HG02885 (cell line): ENCODE measurements around the gene DIP2B.

Experiments
- ATAC-seq: cut with Tn5 transposase; IDR thresholded peaks from one replicate; pipeline ENCODE4 v1.9.1; 2021; ENCODE audit warnings: mild to moderate bottlenecking; ENCODE audit not compliant: unreplicated experiment, poor library complexity

DIP2B gene

DNA sequence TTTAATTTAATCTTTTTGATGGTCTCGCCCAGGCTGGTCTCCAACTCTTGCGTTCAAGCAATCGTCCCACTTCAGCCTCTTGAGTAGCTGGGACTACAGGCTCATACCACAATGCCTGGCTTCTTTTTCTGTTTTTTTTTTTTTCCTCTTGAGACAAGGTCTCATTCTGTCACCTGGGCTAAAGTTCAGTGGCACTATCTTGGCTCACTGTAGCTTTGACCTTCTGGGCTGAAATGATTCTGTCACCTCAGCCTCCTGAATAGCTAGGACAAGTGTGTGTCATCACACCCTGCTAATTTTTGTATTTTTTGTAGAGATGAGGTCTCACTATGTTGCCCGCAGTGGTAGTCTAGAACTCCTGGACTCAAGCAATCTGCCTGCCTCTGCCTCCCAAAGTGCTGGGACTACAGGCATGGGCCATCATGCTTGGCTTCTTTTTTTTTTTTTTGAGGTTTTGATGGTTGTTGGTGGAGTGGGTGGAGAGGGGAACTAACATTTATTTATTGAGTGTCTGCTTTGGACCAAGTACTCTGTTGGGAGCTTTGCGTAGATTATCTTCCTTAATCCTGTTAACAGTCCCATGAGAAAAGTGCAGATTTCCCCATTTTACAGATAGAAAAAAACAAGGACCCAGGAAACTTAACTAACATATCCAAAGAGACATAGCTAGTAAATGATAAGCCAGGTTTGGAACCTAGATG, 102.0 kb downstream of the DIP2B start:
- ATAC-seq, result no peak

DNA sequence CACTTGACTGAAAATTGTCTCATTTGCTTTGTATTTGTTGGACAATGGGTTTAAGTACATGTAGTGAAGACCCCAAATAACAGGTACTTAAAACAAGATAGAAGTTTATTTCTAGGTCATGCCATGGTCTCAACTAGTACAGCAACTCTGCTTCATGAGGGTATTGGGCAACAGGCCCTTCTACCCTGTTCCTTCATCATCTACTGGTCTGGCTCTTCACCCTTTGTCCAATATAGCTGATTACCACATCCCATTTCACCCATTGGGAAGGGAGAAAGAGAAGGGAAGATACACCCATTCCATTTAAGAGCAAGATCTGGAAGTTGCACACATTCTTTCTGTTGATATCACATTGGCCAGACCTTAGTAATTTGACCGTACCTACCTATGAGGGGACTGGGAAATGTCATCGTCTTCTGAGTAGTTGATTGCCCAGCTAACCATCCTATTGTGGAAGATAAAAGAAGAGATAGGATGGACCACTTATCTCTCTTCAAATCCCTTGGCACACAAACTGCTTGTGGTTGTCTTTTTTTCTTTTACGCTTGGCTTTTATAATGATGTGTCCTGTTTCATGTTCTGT, 104.6 kb downstream of the DIP2B start:
- ATAC-seq, result no peak

DNA sequence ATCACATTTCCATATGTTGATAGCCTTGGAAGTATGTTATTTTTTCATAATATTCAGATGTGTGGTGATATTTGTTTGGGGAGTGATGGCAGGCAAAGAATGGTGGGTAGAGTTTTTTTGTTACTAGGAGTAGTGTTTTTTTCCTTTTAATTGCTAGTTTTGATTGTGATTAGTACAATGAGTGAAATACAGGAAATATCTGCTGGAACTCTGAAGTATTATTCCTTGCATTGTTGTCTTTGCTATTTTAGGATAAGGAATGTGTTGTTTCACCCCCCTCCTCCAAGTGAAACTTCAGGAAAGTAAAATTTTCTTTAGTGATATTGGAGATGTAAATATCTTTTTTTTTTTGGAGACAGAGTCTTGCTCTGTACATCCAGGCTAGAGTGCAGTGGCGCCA, 105.4 kb downstream of the DIP2B start:
- no peak for ATAC-seq

DNA sequence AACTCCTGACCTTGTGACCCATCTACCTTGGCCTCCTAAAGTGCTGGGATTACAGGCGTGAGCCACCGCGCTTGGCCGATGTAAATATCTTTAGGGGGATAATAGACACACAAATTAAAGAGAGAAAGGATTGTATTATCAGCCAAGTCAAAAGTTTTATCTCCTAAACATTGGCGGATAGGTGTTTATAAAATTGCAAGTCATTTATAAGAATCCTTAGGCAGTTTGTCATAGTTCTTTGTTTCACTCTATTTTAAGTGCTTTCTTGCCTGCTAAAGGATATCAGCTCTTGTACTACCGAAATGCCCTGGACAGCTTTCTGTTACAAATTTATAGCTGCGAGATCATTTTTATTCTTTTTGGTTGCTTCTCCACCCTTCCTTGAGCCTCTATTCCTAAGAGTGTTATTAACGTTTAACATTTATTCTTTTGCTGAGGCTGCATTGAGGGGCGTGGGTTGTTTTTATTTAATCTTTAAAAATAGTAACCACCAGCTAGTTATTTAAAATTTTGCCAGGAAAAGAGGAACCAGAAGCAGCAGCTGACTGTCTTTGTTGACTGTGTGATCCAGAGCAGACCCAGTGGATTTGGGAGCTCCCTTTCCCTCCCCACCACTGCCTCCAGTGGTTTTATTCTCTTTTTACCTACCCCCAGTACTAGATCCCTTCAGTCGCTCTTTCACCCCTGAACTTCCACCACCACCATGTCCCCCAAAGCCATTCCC, 106.4 kb downstream of the DIP2B start:
- ATAC-seq, result no peak

DNA sequence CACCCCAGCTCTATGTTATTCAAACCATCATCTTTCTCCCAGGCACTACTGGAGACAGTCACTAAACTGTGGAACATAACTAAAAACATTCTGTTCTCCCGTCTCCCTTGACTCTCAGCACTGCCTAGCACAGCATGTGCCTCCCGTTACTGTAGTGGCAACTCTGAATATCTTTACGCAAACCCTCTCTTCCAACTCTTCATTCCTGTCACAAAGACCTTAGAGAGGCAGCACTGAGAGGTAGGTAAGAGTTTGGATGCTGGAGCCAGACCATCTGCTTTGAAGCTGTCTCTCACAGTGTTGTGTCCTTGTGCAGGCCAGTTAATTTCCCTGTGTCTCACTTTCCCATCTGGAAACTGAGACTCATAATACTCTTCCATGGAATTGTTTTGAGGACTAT, 108.1 kb downstream of the DIP2B start:
- no peak for ATAC-seq

DNA sequence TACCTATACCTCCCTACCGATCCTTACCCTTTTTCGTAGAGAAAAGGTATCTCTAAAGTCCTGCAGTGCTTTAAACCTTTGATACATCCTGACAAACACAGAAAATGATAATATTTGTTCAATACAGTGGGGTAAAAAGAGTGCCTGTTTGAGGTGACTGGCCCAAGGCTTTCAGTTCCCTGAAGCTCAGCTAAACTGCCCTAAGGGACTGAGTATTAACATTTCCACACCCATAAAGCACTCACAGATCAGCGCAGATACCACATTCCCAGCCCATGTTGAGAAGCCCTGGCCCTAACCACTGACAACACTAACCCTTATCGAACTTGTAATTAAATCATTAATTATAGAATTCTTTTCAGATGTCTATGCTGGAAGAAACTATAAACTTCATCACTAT, 108.7 kb downstream of the DIP2B start:
- no peak for ATAC-seq

DNA sequence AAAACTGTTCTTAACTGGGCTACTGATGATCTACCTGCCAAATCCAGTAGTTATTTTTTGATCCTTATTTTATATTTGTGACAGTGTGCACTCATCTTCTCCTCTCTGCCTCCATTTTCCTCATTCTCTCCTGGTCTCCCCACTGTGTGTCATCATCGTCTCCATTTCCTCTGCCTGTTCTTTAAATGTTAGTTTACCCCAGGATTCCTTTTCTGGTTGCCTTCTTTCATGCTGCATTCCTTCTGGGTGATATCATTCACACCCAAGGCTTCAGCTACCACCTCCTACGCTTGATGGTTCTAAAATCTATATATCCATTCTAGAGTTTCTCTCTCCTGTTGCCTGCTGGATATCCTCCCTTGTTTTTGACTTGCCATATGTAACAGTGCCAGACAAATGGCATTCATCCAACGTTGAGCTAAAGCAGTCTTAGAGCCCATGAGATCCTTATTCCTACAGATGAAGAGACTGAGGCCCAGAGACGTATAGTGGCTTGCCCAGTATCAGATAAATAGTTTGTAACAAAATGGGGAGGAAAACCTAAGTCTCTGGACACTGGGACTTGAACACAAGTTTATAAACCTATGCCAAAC, 109.5 kb downstream of the DIP2B start:
- ATAC-seq, result no peak

DNA sequence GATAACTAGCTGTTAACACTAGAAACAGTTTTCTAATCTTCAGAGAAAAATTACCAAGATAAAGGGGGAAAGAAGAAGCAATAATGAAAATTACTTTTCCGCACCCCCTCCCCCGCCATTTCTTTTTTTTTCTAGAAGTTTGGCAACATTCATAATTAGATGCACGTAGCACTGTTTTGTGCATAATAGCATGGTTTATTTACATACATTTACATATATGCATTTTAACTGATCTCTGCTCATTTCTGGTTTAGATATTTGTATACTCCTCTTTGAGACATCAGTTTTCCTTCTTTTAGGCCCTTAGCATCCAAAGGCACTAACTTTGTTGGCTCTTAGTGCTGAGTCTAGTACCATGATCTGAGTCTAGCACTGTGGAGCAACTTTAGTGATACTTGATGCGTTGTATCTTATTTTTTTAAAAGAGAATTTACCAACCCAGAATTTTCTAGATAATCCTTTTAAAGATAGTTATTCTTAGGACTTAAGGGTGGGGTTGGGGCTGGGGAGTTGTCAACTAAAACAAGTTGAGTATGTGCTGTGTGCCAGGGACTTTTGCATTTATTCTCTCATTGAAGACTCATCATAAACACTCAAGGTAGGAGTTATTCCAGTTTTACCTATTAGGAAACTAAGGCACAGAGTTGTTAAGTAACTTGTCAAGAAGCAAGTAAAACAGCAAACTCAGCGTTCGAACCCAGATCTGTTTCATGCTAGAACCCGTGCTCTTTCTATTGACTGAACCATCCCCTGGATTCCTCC, 110.5 kb downstream of the DIP2B start:
- no peak for ATAC-seq

DNA sequence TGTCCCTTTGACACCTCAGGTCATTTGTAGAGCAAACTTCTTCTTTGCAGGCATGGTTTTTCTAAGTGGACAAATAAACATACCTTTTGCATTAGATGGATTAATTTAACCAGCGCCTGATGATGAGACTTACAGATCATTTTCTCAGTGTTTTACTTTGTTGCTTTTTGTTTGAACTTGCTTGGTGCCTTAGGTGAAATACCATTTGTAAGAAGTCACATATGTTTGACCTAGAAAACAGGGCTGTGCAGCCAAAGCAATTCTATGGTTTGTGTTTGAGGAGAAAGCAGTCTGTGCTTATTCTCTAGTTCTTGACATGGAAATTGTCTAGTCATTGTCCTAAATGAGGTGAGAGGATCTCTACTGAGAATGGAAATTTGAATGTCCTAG, 111.1 kb downstream of the DIP2B start:
- ATAC-seq, result no peak

DNA sequence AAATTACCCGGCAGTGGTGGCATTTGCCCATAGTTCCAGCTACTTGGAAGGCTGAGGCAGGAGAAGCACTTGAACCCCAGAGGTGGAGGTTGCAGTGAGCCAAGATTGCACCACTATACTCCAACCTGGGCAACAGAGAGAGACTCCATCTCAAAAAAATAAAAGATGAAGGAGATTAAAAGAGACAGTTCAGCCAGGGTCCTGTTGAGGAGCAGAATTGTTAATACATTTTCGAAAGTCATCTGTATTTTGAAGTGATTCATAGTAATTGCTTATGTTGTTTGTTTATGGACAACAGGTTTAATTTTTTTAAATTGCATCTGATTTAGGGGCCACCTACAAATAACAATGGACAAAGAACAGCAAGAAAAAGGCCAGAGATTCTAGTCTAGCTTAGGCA, 112.9 kb downstream of the DIP2B start:
- no peak for ATAC-seq

DNA sequence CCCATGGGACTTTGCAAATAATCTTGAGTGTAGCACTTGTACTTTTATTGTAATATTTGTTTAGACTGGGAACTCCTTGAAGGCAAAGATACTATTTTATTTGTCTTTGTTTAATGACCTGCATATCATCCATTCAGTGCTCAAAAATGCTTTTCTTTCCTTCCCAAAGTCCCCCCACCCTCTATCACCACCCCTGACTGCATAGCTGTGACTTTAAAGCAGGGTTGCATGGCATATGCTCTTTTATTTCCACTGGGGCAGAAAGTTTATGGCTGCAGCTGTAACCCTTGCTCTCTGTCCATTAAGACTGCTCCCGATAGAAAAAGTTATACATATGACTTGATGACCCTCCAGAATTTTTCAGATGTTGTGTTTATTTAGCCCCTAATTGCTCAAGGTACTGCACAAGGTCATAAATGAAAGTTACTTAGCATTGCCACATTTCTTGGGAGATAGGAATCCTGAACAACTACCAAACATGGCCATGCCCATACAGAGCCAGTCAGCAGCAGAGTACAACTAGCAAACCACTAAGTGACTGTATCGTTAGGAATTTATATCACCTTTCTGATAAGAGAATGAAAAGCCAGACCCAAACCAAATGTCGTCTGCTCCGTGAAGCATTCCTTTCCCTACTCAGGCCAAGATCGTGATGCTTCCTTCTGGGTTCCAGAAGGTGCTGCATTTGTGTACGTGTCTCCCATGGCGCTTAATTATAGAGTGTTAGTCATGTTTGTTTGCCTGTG, 114.3 kb downstream of the DIP2B start:
- ATAC-seq, result no peak

DNA sequence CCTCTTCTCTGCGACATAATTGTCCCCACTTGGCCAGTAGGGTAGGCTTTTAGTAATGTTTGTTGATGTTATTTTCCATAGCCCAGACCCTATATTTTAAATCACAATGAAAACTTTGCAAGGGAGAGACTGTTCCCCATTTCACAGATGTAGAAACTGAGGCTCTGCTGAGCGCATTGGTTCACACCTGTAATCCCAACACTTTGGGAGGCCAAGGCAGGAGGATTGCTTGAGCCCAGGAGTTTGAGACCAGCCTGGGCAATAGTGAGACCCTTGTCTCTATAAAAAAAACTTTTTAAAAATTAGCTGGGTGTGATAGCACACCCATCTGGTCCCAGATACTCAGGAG, 114.8 kb downstream of the DIP2B start:
- ATAC-seq, result no peak

DNA sequence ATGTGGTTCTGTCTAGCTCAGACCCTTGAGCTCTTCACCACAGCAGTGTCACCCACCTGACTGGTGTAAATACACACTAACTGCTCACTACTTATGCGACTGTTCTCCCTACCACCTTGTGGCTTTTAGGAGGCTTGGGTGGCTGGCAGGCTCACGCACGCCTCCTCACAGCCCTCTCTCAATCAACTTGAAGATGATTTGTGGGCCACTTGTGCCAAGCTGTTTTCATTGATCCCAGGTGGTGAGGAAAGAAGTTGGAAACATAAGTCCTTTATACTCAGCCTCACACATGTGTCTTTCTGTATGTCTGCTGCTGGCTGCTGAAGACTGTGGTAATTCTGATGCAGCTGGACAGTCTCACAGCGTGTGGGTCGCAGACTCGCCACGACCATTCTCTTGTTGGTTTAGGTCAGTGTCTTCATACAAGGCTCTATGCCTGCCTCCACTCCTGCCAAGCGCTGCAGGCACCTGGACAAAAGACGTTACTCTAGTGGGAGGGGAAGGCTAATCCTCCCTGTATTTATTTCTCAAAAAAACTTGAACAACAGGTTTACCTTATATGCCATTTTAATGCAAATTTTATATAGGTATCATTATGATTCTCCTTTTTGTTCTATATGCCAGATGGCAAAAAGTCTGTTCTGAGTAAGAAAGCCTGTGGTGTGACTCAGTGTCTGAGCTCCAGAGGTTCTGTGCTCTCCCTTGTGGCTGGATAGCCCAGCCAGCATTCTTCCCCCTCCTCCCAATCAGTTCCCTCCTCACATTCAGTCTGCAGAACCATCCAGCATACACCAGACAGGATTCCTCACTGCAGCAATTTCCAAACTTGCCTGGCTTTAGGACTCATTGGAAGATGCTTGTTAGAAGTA, 115.6 kb downstream of the DIP2B start:
- ATAC-seq, result no peak

DNA sequence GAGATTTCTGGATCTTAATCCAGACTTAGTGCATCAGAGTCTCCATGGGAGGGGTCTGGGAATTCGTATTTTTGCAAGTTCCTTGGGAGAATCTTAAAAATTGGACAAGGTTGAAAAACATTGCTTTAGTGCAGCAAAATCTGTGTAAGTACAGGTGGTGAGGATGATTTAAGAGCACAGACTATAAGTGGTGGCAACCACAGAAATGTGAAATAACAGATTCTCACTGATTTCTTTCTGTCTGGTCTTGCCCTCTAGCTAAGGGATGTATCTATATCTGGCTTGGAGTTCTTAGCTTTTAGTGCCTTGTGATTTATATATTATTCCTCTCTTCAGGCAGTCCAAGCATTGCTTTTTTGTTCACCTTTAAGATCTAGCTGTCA, 116.2 kb downstream of the DIP2B start:
- ATAC-seq, result no peak

DNA sequence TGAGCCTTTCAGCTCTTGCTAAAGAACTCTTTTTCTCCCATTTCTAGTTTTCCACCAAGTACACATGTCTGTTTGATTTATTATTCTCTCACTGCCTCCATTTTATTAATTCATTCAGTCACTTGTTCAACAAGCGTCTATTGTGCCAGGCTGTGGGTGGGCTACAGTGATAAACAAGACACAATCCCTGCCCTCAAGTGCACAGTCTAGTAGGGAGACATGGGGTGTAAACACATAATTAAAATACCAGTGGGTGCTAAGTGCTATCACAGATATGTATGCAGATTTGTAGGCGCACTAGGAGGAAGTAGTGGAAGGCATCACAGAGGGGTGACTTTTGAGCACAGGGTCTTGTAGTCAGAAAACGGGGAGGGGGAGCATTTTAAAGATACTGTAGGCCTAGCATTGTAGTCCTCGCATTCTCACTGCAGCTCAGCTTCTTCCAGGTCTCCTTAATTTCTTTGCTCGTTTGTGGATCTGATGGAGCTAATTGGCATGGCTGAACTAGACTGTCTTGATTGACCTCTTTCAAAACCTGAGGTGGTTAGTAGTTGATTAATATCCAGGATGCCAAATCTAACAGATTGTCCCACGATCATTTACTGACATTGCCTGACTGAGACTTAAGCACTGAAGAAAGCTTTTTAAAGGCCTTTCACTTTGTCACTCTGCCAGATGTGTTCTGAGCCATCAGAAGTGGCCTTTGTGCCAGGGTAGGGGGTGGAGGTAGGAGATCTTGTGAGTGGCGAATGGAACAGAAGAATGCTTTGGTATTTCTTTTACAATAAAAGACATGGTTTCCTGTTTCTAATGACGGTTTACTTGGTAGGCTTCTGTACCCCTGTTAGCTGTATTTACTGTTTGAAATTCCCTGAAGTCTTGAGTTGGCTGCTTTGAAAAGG, 116.9 kb downstream of the DIP2B start:
- no peak for ATAC-seq

DNA sequence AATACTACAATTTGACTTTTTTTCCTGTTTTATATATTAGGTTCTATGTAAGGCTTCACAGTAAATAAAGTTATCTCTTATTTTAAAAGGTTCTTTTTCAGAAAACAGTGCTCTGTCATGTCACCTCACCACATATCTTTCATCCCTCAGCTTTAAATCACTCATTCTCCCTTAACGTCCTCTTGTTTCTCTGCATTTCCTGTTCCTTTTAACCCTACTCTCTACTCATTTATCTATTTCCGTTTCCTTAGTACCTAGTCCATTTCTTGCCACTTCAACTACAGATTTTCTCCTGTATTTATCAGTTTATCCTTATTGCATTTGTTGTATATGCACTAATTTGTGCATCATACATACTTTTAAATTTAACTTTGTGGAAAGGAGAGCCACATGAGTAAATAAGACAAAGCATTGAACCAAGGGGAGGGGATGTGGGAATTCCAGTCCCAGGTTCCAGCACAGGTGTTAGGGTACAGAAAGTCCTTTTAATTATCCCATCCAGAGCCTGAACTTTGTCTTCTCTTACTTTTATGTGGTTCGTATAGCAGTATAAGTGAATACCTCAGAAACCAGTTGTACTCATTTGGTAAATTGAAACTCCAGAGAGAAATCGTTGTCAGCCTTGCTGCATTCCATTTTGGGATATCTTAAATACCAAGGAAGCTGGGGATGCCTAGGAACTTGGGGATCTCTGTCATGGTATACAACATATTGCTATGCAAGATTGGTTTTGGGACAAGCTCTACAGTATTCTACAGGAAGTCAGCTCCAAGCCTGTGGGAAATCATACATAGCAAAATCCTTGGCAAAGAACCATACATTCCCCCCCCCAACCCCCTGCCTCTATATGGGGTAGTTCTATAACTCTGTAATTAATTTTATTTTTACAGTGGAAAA, 120.5 kb downstream of the DIP2B start:
- no peak for ATAC-seq

DNA sequence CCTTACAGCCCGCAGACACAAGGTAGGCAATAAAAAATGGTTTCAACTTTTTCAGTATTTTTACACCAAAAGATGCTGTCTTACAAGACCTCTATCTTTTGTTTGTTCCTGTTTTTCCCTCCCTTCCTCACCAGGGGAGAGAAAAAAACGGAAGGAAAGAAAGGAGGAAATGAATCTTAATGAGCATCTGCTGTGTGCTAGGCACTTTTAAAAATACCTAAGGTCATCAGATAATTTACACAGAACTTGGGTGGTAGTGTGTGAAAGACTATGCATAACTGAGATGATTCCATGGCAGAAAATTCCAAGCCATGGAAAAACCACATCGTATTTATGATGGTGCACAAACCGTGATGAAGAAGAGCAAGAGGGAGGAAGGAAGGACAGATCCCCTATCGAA, 121.2 kb downstream of the DIP2B start:
- ATAC-seq, result no peak
